Measurements from ENCODE around the gene GPR18.
A peak's percentile ranks its signal among the peaks of the same experiment; 100 is the strongest.

Gene GPR18, protein sequence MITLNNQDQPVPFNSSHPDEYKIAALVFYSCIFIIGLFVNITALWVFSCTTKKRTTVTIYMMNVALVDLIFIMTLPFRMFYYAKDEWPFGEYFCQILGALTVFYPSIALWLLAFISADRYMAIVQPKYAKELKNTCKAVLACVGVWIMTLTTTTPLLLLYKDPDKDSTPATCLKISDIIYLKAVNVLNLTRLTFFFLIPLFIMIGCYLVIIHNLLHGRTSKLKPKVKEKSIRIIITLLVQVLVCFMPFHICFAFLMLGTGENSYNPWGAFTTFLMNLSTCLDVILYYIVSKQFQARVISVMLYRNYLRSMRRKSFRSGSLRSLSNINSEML

DNA sequence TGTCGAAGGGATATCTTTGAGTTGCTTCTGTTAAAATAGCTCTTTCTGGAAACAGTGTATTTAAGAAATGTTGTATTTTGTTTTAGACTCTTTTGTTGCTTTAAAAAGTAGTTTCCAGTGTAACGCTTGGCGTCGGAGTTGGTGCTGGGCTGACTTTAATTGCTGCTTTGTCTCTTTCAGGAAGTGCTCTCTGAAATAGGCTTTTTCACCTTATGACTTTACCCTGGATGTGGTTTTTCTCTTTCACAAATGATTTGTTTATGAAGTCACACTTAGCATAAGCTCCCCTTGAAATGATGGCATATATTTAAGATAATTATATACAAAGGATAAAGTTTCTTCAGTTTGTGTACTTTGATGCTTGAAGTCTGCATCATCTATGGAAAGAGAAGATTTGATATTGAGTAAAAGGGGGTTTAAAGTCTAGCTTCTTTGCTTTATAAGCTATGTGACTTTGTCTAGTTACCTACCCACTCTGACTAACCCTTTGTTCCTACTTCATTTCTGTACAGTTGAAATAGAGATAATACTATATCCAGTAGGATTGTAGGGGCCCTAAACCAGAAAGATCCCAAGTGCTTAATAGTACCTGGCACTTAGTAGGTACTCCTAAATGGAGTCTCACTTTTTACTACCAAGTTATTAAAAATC lies at the start of gene GPR18:
GPR18 (minus strand) TSS at position 170 of the 651 bp plus-strand sequence. CDS start 2,507 bp downstream, outside the sequence.
- no peak for DNase-seq

DNA sequence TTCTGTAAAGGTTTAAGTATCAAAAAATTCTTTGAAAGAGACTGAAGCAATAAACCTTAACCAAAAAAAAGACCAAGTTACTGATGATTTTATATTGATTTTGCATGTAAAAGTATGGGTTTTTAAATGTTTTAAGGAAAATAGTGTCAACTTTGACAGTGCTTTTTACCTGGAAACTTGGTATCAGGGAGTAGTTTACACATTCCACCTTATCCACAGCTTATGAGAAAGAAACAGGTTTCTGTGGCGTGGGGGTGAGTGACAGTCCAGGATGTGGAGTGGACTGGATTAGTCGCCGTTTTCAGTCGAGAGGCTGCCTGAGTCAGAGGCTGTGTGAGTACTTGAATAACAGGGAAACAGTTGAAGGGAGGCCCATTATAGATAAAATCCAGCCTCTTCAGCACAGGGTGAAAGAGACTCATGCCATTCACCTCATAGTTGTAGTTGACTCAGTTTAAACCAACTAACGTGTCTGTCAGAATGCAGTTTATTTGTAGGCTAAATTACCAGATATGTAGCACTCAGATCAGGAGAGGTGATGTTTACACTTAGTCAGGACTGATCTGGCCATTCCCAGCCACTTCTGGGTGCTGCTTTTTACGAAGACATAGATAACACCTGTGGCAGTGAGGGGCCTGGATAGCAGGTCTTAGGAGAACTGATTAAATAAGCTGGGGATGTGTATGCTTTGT lies 49.6 kb upstream of the GPR18 start:
- DNase-seq: peak; percentile 16 to 32

DNA sequence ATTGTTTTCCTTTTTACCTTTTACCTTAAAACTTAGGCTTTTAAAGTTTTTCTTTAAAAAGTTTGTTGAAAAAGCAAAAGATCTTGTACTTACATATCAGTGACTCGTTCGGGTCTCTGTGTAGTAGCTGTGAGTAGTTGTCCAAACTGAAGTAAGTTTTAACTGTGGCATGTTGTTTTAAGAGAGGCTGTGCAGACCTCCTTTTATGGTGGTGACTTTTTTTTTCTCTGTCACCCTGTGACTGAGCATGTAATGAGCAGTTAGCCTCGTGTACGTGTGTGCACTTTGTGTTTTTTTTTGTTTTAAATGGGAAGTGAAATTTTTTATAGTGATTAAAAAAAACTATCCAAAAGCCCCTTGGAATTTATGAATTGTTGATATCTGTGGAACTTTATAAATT lies 49.1 kb upstream of the GPR18 start, which contains the start of gene GPR183:
GPR183 (minus strand) TSS at position 153 of the 400 bp plus-strand sequence. CDS start 11,254 bp downstream, outside the sequence.
- DNase-seq: no peak

DNA sequence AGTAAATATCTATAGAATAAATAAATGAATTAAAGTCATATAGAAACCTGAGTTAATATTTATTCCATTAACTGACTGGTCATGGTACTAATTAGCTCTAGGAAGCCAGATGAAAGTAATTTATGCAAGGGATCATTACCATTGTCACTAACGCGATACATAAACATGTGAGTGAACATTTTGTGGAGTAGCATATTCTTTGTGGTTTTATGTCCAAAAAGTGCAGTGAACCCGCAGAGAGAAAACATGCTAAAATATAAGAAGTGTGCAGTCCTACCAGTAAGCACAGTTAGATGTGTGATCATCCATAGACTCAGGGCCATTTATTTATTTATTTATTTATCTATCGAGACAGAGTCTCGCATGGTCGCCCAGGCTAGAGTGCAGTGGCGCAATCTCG lies 47.4 kb upstream of the GPR18 start:
- no peak for DNase-seq

DNA sequence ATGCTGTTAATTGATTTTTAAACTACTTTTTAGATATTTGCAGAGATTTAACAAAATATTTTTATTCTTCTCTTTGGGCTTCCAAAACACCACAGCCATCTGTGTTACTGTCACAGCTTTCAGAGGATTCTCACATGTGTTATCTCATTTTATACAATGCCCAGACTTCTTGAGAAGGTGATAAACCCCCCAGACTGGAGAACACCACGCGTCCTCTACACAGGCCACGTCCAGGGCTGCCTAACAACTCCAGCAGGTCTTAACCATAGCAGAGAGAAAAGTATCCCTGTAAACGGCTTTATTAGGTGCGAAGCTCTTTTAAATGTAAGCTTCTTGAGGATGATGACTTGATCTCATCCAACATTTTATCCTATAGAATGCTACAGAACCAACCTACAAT lies 47.0 kb upstream of the GPR18 start:
- no peak for DNase-seq

DNA sequence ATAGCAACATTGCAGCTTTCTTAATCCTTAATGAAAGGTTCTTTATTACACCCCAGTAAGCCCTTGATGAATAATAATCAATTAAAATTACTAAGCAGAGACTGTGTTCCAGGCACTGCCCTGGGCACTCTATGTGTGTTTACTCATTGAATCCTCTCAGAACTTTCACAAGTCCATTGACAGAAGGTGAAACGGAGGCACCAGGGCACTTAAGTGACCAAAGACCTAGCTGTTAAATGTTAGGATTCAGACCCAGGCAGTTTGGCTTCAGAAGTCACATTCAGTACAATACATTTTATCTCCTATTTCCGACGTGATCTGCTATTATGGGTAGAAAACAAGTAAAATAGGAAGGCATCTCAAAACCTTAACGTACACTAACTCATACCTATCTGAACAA lies 46.4 kb upstream of the GPR18 start:
- no peak for DNase-seq

DNA sequence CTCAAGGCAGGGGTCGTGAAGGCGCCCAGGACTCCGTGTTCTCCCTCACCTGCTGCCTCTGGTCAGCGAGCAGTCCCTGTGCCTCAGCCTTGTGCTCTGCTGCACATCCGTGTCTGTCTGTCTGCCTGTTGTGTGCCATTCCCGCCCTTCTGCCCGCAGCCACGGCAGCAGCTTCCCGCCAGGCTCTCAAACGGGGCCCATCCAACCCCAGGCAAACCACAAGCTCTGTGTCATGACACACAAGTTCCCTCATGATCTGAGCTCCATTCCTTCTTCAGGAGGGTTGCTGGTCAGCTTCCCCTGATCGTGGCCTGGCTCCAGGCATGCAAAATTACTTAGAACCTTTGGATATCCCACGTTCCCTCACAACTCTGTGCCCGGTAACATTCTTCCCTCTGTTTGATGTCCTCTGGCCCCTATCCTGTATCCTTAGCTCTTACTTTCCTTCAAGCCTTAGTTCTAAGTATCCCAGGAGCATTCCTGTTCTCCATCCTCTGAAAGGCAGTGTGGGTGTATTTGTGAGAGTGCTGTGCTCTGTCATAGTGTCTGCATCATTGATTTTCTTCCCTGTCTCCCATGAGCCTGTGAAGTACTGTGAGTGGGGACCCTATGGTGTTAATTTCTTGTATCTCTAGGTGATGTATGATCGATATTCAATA lies 45.8 kb upstream of the GPR18 start:
- DNase-seq: no peak

DNA sequence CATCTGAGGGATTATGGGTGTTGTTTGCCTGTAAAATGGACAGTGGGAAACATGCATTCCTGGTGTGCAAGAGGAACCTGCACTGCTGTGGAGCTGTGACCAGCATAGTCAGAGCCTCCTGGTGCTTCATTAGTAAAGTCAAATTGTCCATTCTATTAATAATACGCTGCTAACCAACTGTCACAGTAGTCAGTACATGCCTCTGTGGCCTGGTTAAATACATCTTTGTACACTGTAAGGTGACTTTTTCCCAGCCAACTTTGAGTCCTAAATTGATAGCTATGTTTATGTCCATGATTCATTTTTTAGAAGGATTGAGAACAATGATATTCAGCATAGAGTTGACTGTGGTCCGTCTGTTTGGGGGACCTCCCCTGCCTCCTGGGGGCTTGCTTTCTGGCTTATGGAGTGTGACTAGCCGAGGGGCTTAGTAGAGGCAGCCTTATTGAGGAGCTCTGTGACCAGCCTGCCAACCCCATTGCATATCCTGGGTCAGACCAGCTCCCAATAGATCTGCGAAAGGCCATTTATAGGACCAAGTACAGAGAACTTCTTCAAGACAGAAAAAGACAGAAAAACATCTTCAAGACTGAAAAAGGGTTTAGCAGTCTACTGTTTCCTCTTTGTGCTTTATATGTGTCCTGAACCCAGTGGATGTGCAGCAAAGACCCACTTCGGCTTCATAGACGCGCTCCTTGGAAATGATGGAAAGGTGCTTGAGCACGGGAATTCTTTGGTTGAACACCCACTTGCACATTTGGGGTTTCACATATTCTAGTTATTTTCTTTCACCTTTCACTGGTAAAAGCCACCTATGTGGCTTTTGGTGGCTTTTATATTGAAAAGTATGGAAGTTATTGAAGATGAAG lies 44.7 kb upstream of the GPR18 start:
- DNase-seq: no peak

DNA sequence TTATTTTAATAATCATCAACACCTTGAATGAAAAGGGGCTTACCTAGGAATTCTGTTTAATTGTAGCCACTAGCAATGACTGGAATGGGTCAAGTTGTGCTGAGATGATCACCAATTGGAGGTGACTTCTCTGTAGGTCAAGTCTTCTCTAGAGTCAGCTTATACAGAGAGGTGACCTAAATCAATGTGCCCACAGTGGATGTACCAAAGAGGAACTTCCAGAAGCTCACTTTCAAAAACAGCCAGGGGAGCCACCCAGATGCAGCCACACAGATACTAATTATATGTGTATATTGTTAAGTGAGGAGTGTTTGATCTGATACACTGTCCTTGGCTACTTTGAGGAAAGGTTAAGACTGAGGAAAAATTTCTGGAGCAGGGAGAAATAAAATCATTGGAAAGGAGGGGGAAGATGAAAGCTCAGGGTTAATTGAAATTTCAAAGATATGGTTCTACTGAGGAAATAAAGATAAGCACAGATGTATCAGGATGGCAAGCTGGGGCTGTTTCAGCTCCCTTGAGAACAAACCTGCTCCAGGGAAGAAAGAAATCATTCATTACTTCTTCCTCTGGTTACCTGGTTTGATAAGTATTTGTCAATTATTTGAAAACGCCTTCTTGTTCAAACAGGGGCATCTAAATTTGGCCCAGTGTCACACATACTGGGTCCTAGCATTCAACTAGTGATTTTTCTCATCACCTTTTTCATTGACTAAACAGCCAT lies 43.9 kb upstream of the GPR18 start:
- DNase-seq: no peak

DNA sequence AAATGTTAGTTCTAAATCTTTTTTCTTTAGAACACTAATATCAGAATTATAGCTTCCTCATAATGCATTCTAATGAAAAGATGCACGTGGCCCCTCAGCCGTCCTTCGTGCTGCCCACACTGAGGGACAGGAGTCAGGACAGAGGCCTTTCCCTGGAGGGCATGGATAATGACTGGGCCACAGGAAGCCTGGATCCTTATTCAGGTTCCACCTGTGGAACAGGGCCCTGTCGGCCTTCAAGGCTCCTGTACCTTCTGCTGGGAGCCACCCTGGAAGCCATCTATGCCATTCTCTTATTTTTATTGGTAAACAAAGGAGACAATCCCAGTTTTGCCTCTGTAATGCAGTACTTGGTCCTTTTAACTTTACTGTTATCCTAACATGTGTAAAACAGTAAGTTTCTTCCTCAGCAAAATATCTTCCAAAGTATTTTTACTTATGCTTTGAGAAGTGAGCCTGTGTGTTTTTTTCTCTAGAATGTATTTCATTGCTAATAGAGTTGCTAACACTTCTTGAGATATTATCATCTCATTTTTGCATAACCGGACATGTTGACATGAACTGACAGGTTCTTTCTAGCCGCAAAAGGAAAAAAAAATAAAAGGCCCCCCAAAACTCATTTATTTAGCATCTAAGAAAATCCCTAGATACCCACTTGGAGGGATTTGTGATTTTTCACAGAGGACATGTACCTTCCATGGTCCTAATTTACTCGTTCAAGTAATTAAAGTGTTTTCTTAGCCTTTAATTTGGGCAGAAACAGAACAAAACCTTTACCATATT lies 43.1 kb upstream of the GPR18 start:
- DNase-seq: no peak

DNA sequence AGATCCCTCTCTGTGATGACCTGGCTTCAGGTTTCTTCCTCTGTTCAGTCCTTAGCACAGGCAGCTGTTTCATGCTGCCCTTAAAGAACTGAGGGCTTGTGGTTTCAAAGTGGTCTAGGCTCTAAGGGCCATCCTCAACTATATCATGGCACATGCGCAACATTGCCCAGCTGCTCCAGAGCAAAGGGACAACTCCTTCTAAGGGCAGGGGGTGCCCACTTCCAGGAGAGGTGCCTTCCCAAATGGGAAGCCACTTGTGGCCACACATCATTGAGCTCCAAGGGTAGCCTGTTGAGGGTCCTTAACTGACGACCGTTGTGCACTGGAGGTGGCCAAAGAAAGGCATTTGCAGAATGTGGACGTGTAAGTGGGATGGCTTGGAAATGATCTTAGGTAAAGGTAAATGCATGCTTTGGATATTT lies 41.8 kb upstream of the GPR18 start:
- no peak for DNase-seq

DNA sequence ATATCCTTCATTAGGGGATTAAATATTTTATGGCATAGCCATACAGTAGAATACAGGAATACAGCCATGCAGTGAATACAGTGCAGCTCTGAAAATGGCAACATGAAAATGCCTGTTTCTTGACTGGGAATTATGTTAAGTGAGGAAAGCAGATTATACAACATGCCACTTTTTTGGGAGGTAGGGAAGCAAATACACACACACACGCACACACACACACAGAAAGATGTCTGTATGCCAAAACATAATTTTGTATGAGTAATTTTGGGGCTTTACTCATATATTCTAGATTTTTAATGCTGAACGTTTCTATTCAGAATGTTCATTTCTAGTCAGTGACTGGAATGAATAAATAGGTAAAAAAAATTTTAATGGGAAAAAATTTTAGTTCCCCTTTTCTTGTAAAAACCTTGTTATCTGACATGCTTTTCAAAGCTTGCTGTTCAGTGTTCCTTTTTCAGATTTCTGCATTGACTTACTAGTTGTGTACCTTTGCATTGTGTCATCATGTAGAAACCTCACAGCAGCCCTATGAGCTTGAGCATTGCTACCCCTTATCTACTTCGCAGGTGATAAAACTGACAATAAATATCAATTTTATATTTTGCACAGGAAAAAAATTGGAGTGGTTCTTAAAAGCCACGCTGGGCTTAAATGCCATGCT lies 41.2 kb upstream of the GPR18 start:
- no peak for DNase-seq

DNA sequence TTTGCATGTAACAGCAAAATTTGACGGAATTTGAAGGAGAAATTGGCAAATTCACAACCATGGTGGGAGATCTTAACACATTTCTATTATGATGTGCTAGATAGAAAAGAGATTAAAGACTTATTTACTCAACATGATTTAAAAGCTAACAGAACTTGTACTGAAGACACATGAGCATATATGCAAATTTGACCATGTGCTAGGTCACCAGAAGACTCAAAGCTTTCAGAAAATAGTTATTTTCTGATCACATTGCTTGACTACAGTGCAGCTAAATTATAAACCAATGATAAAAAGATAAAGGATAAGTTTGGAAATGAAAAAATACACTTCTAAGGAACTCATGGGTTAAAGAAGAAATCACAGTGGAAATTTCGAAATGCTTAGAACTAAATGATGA lies 39.9 kb upstream of the GPR18 start:
- DNase-seq: no peak

DNA sequence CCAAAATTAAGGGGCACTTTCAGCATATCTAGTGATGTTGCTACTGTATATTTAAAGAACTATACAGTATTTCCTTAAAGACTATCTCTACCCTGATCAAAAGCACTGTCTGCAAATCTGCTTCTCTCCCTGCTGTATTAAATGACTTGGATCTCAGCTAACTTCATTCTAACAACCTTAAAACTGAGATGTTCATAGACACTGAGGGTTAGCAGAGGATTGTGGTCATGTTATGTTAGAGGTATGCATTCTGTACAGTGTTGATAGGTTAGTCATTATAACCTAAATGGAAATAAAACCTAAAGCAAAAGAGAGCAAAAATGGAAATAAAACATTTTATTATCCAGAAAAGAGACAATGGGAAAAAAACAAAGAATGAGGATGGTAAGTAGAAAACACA lies 39.2 kb upstream of the GPR18 start:
- DNase-seq: no peak

DNA sequence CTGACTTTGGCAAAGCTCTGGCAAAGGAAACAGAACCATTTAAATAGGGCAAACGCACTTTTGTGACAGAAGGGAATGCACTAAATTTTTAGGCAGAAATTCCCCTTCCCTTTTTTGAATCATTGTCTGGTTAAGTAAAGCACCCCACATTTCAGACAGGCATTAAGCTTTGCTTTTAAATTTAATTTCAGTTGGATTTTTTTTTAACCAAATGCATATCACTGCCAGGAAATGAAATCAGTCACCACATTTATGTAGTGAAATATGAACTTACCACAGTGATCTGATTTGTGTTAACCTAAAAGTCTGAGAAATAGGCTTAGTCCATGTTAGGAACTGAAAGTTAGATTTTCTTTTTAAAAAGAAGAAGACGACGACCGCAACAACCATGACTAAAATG lies 38.2 kb upstream of the GPR18 start:
- no peak for DNase-seq

DNA sequence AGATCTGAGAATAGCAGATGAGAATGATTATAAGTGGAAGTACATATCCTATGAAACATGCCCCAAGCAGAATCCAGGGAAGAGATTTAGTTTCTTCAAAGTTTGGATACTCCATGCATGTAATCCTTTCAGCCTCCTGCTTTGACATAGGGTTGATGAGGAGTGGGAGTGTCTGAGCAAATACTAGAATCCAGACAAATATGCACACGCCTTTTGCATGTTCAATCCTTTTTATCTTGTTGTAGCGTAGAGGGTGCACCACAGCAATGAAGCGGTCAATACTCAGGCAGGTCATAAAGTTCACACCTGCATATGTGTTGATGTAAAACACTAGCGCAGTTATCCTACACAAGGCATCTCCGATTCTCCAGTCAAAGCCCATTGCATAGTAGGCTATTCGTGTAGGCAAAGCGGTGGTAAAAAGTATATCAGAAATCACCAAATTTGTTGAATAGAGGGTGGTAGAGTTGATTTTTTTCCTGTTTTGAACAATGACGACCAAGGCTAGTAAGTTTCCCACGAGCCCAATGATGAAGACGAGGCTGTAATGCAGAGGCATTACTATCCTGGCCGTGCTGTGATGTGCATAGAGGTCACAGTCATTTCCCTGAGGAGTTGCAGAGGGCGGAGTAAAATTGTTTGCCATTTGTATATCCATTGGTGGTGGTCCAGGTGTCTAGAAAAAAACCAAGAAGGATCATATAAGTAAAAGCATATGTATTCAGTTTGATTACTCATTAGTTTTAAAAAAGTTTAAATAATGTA lies 37.5 kb upstream of the GPR18 start:
- no peak for DNase-seq

DNA sequence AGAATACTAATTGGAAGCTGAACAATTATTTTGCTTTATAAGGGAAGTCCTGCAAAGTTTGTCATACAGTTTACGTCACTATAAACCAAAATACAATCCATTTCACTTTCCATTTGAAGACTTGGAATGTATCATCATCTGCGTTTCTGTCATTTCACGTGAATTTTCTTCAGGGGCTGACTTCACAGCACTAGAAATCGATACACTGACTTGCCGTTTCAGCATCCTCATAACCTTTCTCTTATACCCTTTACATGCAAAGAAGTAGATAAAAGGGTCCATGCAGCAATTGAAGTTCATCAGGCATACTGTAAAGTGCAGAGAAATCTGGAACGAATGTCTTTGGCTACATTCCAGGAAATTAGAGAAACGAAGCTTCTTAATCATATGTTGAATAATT lies 36.8 kb upstream of the GPR18 start:
- no peak for DNase-seq

DNA sequence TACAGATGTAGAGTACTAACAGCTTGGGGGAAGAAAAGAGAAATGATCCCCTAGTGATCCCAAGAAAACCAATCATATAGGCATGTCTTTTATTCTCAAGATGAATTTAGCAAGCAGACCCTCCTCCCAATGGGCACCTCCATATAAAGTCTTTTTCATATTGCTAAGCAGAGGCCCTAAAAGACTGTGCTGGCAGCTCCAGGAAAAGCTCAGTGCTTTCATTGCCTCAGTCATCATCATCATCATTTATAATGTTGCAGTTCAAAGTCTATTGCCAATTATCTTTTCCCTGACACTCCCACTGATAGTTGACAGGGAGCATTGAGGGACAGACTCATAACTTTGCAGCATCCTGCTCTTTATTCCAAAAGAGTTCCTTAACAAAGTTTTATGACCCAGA lies 36.0 kb upstream of the GPR18 start:
- DNase-seq: no peak

DNA sequence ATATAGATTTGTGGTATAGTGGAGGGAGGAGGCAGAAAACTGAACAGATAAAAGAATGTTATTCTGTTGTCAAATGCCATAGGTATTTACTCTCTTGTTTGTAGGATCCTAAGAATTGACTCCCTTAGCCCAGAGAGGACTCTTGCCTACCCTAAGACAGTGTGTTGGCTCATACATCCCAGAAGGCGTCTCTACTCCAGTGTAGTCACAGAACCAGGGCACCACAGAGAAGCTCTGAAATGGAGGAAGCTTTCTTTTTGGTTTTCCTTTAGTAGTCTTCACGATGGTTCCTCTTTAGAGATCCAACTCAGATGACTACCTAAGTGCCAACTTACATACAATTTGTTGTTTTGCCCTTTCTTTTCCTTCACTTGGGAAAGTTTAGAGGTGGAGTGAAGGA lies 35.0 kb upstream of the GPR18 start:
- no peak for DNase-seq

DNA sequence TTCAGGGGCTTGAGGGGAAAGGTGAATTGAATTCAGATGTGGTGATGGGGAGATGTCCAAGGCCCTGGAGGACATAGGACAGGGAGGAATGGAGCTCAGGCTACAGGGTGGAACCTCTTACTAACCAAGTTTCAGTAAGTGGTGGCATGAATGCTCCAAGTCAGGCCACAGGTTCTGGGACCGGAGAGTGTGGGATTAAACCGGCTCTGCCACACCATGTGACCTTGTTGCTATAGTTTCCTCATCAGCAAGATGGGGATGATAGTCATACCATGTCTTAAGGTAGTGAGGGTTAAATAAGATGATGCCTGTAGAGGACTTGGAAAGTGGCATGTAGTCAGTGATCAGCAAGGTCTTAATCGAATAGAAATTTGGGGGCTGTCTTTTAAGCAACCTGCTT lies 32.7 kb upstream of the GPR18 start:
- no peak for DNase-seq

Measured in SHP77 (cell line).